GM23338 (cell line): ENCODE data around the gene SSH2. TPM values are rescaled to one million over a fixed set of nuclear protein-coding genes. Genes with fewer than 3 reads are reported as not detected.

ENCODE experiments used
- ATAC-seq: fragments of 200-7000 bp; cut with Tn5 transposase; 3 replicates; pipeline ENCODE4 v1.9.1; 2020
- DNase-seq: peaks from one replicate; pipeline ENCODE4 v3.0.0-alpha.2; 2015; ENCODE audit warnings: low spot score
- H2AFZ ChIP-seq: fragments of 200-600 bp; sonication (generic); 2 replicates; pipeline ENCODE4 v1.8.0; 2016; ENCODE audit warnings: antibody characterized with exemption, mild to moderate bottlenecking, moderate library complexity
- H3F3A ChIP-seq: fragments of 200-600 bp; sonication (generic); replicated peaks from 2 replicates; pipeline ENCODE4 v1.8.0; 2017; ENCODE audit warnings: antibody characterized with exemption, mixed run types, low read depth
- H3K27ac ChIP-seq: fragments of 200-600 bp; sonication (generic); 2 replicates; pipeline ENCODE4 v1.6.1; 2016; ENCODE audit warnings: low read depth
- H3K27me3 ChIP-seq: fragments of 200-600 bp; sonication (generic); 2 replicates; pipeline ENCODE4 v1.8.0; 2016; ENCODE audit warnings: mild to moderate bottlenecking, mixed run types, moderate library complexity; ENCODE audit not compliant: insufficient read depth
- H3K36me3 ChIP-seq: fragments of 200-600 bp; sonication (generic); 2 replicates; pipeline ENCODE4 v1.8.0; 2016; ENCODE audit warnings: mild to moderate bottlenecking; ENCODE audit not compliant: insufficient read depth
- H3K4me1 ChIP-seq: fragments of 200-600 bp; sonication (generic); 2 replicates; pipeline ENCODE4 v1.8.0; 2016; ENCODE audit warnings: mild to moderate bottlenecking, moderate library complexity; ENCODE audit not compliant: insufficient read depth
- H3K4me2 ChIP-seq: fragments of 200-600 bp; sonication (generic); 2 replicates; pipeline ENCODE4 v1.7.1; 2017; ENCODE audit warnings: mixed run types
- H3K4me3 ChIP-seq: fragments of 200-600 bp; sonication (generic); 2 replicates; pipeline ENCODE4 v1.6.1; 2016; ENCODE audit warnings: mixed run types
- H3K79me2 ChIP-seq: fragments of 200-600 bp; sonication (generic); replicated peaks from 2 replicates; pipeline ENCODE4 v1.8.0; 2017; ENCODE audit warnings: mild to moderate bottlenecking; ENCODE audit not compliant: insufficient read depth
- H3K9me2 ChIP-seq: fragments of 200-600 bp; sonication (generic); 2 replicates; pipeline ENCODE4 v1.8.0; 2017; ENCODE audit not compliant: insufficient read depth
- H4K20me1 ChIP-seq: fragments of 200-600 bp; sonication (generic); replicated peaks from 2 replicates; pipeline ENCODE4 v1.8.0; 2017; ENCODE audit warnings: mild to moderate bottlenecking; ENCODE audit not compliant: insufficient read depth
- H3K27ac Mint-ChIP-seq: 2 replicates; pipeline ENCODE4 v1.8.0; 2020; ENCODE audit warnings: inconsistent platforms, mild to moderate bottlenecking, moderate library complexity, mixed read lengths
- H3K27me3 Mint-ChIP-seq: 3 replicates; pipeline ENCODE4 v1.8.0; 2022; ENCODE audit warnings: low read depth, mild to moderate bottlenecking, moderate library complexity, mixed read lengths, inconsistent platforms; ENCODE audit not compliant: insufficient read depth, poor library complexity
- H3K36me3 Mint-ChIP-seq: 3 replicates; pipeline ENCODE4 v1.8.0; 2021; ENCODE audit warnings: low read depth, mild to moderate bottlenecking, inconsistent platforms, moderate library complexity, mixed read lengths
- H3K4me1 Mint-ChIP-seq: 3 replicates; pipeline ENCODE4 v1.8.0; 2020; ENCODE audit warnings: mild to moderate bottlenecking, inconsistent platforms, mixed read lengths
- H3K4me3 Mint-ChIP-seq: 3 replicates; pipeline ENCODE4 v1.8.0; 2021; ENCODE audit warnings: moderate library complexity, mild to moderate bottlenecking, inconsistent platforms, mixed read lengths
- H3K9me3 Mint-ChIP-seq: 3 replicates; pipeline ENCODE4 v1.8.0; 2020; ENCODE audit warnings: moderate library complexity, mild to moderate bottlenecking, inconsistent platforms, mixed read lengths
- CREB1 ChIP-seq: fragments of 250-450 bp; sonication (Bioruptor Pico); IDR thresholded peaks from 2 replicates; pipeline ENCODE4 v1.5.0; 2020; ENCODE audit warnings: low read depth, mild to moderate bottlenecking, moderate library complexity
- CTCF ChIP-seq, 2 experiments: fragments of 200-600 bp in 1 of 2; sonication (generic) in 1 of 2; conservative IDR thresholded peaks; 2 replicates each; pipeline versions ENCODE4 v1.5.1 to v1.6.1; 2016 to 2017; ENCODE audit warnings: antibody characterized with exemption in 2 of 2, low read depth in 2 of 2, mild to moderate bottlenecking in 2 of 2, moderate library complexity in 1 of 2
- ETS1 ChIP-seq: IDR thresholded peaks from 2 replicates; pipeline ENCODE4 v1.6.1; 2016; ENCODE audit warnings: antibody characterized with exemption
- EZH2 ChIP-seq: fragments of 200-600 bp; sonication (generic); IDR thresholded peaks from one replicate; pipeline ENCODE4 v1.8.0; 2017; ENCODE audit warnings: antibody characterized with exemption, mild to moderate bottlenecking, low read depth; ENCODE audit not compliant: unreplicated experiment
- EZH2phosphoT487 ChIP-seq: fragments of 200-600 bp; sonication (generic); IDR thresholded peaks from one replicate; pipeline ENCODE4 v1.8.1; 2018; ENCODE audit warnings: antibody characterized with exemption; ENCODE audit not compliant: unreplicated experiment
- JUNB ChIP-seq: IDR thresholded peaks from one replicate; pipeline ENCODE4 v1.6.1; 2016; ENCODE audit warnings: antibody characterized with exemption; ENCODE audit not compliant: unreplicated experiment
- NANOG ChIP-seq: IDR thresholded peaks from 2 replicates; pipeline ENCODE4 v1.6.1; 2016; ENCODE audit warnings: antibody characterized with exemption, borderline replicate concordance
- POLR2AphosphoS5 ChIP-seq: IDR thresholded peaks from 2 replicates; pipeline ENCODE4 v1.6.1; 2016; ENCODE audit warnings: antibody characterized with exemption, low read depth
- STAT1 ChIP-seq: IDR thresholded peaks from one replicate; pipeline ENCODE4 v1.6.1; 2016; ENCODE audit warnings: antibody characterized with exemption; ENCODE audit not compliant: unreplicated experiment
- ZNF114 ChIP-seq: fragments of 250-450 bp; sonication (Bioruptor Pico); IDR thresholded peaks from 2 replicates; pipeline ENCODE4 v1.5.0; 2020; ENCODE audit warnings: mild to moderate bottlenecking, moderate library complexity
- ZNF331 ChIP-seq: fragments of 250-450 bp; sonication (Bioruptor Pico); IDR thresholded peaks from 2 replicates; pipeline ENCODE4 v1.5.0; 2020; ENCODE audit warnings: low read depth, mild to moderate bottlenecking, moderate library complexity
- polyA plus RNA-seq: library from polyadenylated mRNA; unstranded; fragments of >200 nt; fragmentation: Nextera tagmentation; extraction: Ambion mirVana; gene quantifications from 2 replicates; pipeline ENCODE4 v1.2.1, GENCODE V29; 2016
- total RNA-seq: library from RNA; depleted of rRNA; stranded (reverse); fragments of >200 nt; shearing (Covaris generic); gene quantifications from 2 replicates; pipeline ENCODE4 v1.2.3, GENCODE V29; 2014
- TF ChIP-seq, protein P1 (sequence below): fragments of 250-450 bp; sonication (Bioruptor Pico); IDR thresholded peaks from 2 replicates; pipeline ENCODE4 v1.5.0; 2020; ENCODE audit warnings: mild to moderate bottlenecking, moderate library complexity
- TF ChIP-seq, protein P2 (sequence below): IDR thresholded peaks from one replicate; pipeline ENCODE4 v1.6.1; 2018; ENCODE audit warnings: antibody characterized with exemption; ENCODE audit not compliant: unreplicated experiment

SSH2 gene
- total and polyA plus RNA-seq, 2 experiments from 2014 or later: 9.9 to 12.1 TPM

DNA sequence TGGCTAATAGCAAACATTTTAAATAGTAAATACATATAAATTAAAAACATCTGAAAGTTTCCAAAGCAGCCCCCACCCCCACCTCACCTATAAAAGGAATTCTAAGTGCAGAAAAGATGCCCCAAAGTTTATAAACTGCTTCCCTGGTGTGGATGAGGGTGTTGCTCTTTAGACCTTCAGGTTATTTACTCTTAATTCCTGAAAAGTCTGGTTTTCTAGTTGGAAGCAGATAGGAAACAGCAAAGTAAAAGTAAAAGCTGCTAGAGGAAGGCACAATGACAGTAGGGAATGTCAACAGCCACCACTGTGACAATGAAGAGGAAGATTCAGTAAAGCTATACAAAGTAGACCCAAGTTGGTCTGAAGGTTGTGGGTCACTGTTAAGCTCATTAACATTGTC, 37.8 kb downstream of the SSH2 start:
- H3K9me2 ChIP-seq: no peaks in the 10 kb centered on the region
- H3K36me3 ChIP-seq: no peaks in the 10 kb centered on the region
- H3K27ac Mint-ChIP-seq: no peak overlapping the region
- H3K4me3 ChIP-seq: no peak overlapping the region
- no peaks in the 10 kb centered on the region for H3K36me3 Mint-ChIP-seq
- ATAC-seq (no peak), DNase-seq (no peak)
- H3K27ac ChIP-seq: no peak overlapping the region
- no peak overlapping the region for H3K4me2 ChIP-seq
- H3K4me3 Mint-ChIP-seq: no peak overlapping the region
- no peaks in the 10 kb centered on the region for H3K79me2 ChIP-seq
- TF ChIP-seq EZH2 (no peak), NANOG (no peak), ZNF331 (CRISPR knock-in tag) (no peak), STAT1 (no peak), ZNF114 (no peak), ETS1 (no peak), JUNB (no peak), POLR2AphosphoS5 (no peak), CTCF (conservative IDR thresholded peaks at IDR 0.05; ENCODE audit: low read depth in 2 of 2) (no peak), CREB1 (no peak), EZH2phosphoT487 (no peak)
- TF ChIP-seq, protein P1, sequence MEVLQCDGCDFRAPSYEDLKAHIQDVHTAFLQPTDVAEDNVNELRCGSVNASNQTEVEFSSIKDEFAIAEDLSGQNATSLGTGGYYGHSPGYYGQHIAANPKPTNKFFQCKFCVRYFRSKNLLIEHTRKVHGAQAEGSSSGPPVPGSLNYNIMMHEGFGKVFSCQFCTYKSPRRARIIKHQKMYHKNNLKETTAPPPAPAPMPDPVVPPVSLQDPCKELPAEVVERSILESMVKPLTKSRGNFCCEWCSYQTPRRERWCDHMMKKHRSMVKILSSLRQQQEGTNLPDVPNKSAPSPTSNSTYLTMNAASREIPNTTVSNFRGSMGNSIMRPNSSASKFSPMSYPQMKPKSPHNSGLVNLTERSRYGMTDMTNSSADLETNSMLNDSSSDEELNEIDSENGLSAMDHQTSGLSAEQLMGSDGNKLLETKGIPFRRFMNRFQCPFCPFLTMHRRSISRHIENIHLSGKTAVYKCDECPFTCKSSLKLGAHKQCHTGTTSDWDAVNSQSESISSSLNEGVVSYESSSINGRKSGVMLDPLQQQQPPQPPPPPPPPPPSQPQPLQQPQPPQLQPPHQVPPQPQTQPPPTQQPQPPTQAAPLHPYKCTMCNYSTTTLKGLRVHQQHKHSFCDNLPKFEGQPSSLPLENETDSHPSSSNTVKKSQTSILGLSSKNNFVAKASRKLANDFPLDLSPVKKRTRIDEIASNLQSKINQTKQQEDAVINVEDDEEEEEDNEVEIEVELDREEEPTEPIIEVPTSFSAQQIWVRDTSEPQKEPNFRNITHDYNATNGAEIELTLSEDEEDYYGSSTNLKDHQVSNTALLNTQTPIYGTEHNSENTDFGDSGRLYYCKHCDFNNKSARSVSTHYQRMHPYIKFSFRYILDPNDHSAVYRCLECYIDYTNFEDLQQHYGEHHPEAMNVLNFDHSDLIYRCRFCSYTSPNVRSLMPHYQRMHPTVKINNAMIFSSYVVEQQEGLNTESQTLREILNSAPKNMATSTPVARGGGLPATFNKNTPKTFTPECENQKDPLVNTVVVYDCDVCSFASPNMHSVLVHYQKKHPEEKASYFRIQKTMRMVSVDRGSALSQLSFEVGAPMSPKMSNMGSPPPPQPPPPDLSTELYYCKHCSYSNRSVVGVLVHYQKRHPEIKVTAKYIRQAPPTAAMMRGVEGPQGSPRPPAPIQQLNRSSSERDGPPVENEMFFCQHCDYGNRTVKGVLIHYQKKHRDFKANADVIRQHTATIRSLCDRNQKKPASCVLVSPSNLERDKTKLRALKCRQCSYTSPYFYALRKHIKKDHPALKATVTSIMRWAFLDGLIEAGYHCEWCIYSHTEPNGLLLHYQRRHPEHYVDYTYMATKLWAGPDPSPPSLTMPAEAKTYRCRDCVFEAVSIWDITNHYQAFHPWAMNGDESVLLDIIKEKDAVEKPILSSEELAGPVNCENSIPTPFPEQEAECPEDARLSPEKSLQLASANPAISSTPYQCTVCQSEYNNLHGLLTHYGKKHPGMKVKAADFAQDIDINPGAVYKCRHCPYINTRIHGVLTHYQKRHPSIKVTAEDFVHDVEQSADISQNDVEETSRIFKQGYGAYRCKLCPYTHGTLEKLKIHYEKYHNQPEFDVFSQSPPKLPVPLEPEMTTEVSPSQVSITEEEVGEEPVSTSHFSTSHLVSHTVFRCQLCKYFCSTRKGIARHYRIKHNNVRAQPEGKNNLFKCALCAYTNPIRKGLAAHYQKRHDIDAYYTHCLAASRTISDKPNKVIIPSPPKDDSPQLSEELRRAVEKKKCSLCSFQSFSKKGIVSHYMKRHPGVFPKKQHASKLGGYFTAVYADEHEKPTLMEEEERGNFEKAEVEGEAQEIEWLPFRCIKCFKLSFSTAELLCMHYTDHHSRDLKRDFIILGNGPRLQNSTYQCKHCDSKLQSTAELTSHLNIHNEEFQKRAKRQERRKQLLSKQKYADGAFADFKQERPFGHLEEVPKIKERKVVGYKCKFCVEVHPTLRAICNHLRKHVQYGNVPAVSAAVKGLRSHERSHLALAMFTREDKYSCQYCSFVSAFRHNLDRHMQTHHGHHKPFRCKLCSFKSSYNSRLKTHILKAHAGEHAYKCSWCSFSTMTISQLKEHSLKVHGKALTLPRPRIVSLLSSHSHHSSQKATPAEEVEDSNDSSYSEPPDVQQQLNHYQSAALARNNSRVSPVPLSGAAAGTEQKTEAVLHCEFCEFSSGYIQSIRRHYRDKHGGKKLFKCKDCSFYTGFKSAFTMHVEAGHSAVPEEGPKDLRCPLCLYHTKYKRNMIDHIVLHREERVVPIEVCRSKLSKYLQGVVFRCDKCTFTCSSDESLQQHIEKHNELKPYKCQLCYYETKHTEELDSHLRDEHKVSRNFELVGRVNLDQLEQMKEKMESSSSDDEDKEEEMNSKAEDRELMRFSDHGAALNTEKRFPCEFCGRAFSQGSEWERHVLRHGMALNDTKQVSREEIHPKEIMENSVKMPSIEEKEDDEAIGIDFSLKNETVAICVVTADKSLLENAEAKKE (CRISPR knock-in tag): no peak
- TF ChIP-seq, protein P2, sequence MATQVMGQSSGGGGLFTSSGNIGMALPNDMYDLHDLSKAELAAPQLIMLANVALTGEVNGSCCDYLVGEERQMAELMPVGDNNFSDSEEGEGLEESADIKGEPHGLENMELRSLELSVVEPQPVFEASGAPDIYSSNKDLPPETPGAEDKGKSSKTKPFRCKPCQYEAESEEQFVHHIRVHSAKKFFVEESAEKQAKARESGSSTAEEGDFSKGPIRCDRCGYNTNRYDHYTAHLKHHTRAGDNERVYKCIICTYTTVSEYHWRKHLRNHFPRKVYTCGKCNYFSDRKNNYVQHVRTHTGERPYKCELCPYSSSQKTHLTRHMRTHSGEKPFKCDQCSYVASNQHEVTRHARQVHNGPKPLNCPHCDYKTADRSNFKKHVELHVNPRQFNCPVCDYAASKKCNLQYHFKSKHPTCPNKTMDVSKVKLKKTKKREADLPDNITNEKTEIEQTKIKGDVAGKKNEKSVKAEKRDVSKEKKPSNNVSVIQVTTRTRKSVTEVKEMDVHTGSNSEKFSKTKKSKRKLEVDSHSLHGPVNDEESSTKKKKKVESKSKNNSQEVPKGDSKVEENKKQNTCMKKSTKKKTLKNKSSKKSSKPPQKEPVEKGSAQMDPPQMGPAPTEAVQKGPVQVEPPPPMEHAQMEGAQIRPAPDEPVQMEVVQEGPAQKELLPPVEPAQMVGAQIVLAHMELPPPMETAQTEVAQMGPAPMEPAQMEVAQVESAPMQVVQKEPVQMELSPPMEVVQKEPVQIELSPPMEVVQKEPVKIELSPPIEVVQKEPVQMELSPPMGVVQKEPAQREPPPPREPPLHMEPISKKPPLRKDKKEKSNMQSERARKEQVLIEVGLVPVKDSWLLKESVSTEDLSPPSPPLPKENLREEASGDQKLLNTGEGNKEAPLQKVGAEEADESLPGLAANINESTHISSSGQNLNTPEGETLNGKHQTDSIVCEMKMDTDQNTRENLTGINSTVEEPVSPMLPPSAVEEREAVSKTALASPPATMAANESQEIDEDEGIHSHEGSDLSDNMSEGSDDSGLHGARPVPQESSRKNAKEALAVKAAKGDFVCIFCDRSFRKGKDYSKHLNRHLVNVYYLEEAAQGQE: no peak
- no peaks in the 10 kb centered on the region for H3K4me1 Mint-ChIP-seq
- no peaks in the 10 kb centered on the region; the same call in 1 of the 2 replicates for H4K20me1 ChIP-seq
- H3K4me1 ChIP-seq: no peaks in the 10 kb centered on the region
- no peaks in the 10 kb centered on the region for H3F3A ChIP-seq
- H3K27me3 ChIP-seq: no peaks in the 10 kb centered on the region
- H2AFZ ChIP-seq: no peak overlapping the region
- no peaks in the 10 kb centered on the region for H3K27me3 Mint-ChIP-seq
- no peaks in the 10 kb centered on the region; the same call in 2 of the 3 replicates for H3K9me3 Mint-ChIP-seq
